ENCODE measurements around the gene HMX3.

GRCh38 chr10:123136221-123136805, 543 bp downstream of the HMX3 start:
- TF ChIP-seq CTCF (IDR thresholded peaks at IDR 0.05; ENCODE audit: low read length) (no peak), EZH2 (IDR thresholded peaks at IDR 0.05; ENCODE audit: borderline replicate concordance, low read length) (no peak)
